ENCODE measurements around the gene STUB1.

Gene STUB1

GRCh38 chr16:671353-672131, 8.7 kb upstream of the STUB1 start:
- H3K27me3 ChIP-seq (replicated peaks; ENCODE audit: control insufficient read depth, insufficient read depth, low read length) = no peaks in the 10 kb centered on the region
- H3K4me3 ChIP-seq (replicated peaks; ENCODE audit: low read depth, low read length) = no peak overlapping the region
- peaks cover 31% of the 10 kb centered on the region for H3K36me3 ChIP-seq (ENCODE audit: control insufficient read depth, insufficient read depth, low read length)
- TF ChIP-seq CTCF (IDR thresholded peaks at IDR 0.05; ENCODE audit: insufficient read depth, low read length, poor library complexity, severe bottlenecking) = no peak
- DNase-seq (ENCODE audit: extremely low read depth, insufficient read length) = no peak

- peaks cover 31% of the 10 kb centered on the region for H3K36me3 ChIP-seq (ENCODE audit: control insufficient read depth, insufficient read depth, low read length)
- no peak for TF ChIP-seq CTCF (IDR thresholded peaks at IDR 0.05; ENCODE audit: insufficient read depth, low read length, poor library complexity, severe bottlenecking)
These were observed 7.8 kb upstream of the STUB1 start for GRCh38 chr16:672371-672770.

GRCh38 chr16:672851-673250, 7.4 kb upstream of the STUB1 start:
- Histone ChIP-seq H3K27me3 (replicated peaks; ENCODE audit: control insufficient read depth, insufficient read depth, low read length) (no peaks in the 10 kb centered on the region), H3K36me3 (ENCODE audit: control insufficient read depth, insufficient read depth, low read length) (peaks cover 31% of the 10 kb centered on the region)
- TF ChIP-seq CTCF (IDR thresholded peaks at IDR 0.05; ENCODE audit: insufficient read depth, low read length, poor library complexity, severe bottlenecking) = no peak

More at GRCh38 chr16:672371-672770, 7.8 kb upstream of the STUB1 start:
- Histone ChIP-seq H3K4me3 (replicated peaks; ENCODE audit: low read depth, low read length) (no peak overlapping the region), H3K27me3 (replicated peaks; ENCODE audit: control insufficient read depth, insufficient read depth, low read length) (no peaks in the 10 kb centered on the region)
- DNase-seq (ENCODE audit: extremely low read depth, insufficient read length) = no peak

GRCh38 chr16:673399-673991, 6.7 kb upstream of the STUB1 start:
- DNase-seq (ENCODE audit: extremely low read depth, insufficient read length) = no peak
- TF ChIP-seq CTCF (IDR thresholded peaks at IDR 0.05; ENCODE audit: insufficient read depth, low read length, poor library complexity, severe bottlenecking) = no peak
- H3K4me3 ChIP-seq (replicated peaks; ENCODE audit: low read depth, low read length) = no peak overlapping the region
- peaks cover 31% of the 10 kb centered on the region for H3K36me3 ChIP-seq (ENCODE audit: control insufficient read depth, insufficient read depth, low read length)
- H3K27me3 ChIP-seq (replicated peaks; ENCODE audit: control insufficient read depth, insufficient read depth, low read length) = no peaks in the 10 kb centered on the region

More at GRCh38 chr16:672851-673250, 7.4 kb upstream of the STUB1 start:
- DNase-seq (ENCODE audit: extremely low read depth, insufficient read length) = no peak
- H3K4me3 ChIP-seq (replicated peaks; ENCODE audit: low read depth, low read length) = no peak overlapping the region

GRCh38 chr16:674214-674881, 5.9 kb upstream of the STUB1 start:
- H3K27me3 ChIP-seq (replicated peaks; ENCODE audit: control insufficient read depth, insufficient read depth, low read length) = no peaks in the 10 kb centered on the region
- no peak for DNase-seq (ENCODE audit: extremely low read depth, insufficient read length)
- H3K4me3 ChIP-seq (replicated peaks; ENCODE audit: low read depth, low read length) = no peak overlapping the region
- no peak for TF ChIP-seq CTCF (IDR thresholded peaks at IDR 0.05; ENCODE audit: insufficient read depth, low read length, poor library complexity, severe bottlenecking)
- H3K36me3 ChIP-seq (ENCODE audit: control insufficient read depth, insufficient read depth, low read length) = peaks cover 31% of the 10 kb centered on the region

All from GM06990 (cell line).